Measurements from ENCODE around the gene TRAM2. TPM values are rescaled to one million over a fixed set of nuclear protein-coding genes. Genes with fewer than 3 reads are reported as not detected.

TRAM2 gene
- total and polyA plus RNA-seq, 7 donors, result 2.1 to 5.7 (median 4.3) TPM

DNA sequence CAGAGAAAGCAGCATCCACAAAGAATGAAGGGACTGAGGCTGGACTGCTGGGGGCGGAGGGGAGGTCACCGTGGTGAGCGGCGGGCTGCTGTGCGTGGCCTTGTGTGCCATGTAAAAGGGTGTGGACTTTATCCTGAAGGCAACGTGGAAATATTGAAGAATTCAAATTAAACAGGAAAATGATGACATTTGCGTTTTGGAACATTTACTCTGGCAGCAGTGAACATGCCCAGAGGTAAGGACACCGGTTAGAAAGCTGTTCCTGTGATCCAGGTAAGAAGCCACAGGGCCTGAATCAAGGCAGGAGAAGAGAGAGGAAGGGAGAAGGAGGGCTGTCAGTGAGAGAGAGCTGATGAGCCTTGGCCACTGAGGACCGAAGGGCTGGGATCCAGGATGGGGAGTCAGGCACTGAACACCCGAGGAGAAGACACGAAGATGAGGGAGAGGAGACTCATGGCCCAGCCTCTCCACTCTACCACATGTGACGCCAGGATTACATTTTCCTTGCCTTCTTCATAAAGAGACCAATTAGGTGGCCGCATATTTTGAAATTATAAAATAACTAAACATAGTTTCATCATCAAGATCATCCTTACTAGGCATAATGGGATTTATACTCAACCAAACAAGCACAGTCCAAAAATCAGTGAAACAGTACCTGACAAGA, 58.4 kb downstream of the TRAM2 start:
- intact Hi-C loops (cut with DNase I), result loop anchor here (5.0 kb wide), 2 partner anchors 54 to 59 kb away; partner anchors contain the start of gene TRAM2 (in 1 of the 2)
- 83 to 91% (median 86%) methylated on average over 13 of the region's 13 CpGs for WGBS, 3 donors
- Histone ChIP-seq H3K4me3 (no peak overlapping the region), H3K4me1 (peaks cover 24% of the 10 kb centered on the region), H3K27me3 (ENCODE audit: insufficient read depth in 3 of 3, low read length in 2 of 3) (no peaks in the 10 kb centered on the region), H3K36me3 (ENCODE audit: insufficient read depth in 1 of 2, low read depth in 1 of 2) (peaks cover 0 to 9% of the 10 kb centered on the region in 2 donors), H3K9me3 (no peaks in the 10 kb centered on the region), H3K27ac (peak overlapping the region; percentile 86)
- TF ChIP-seq CTCF (IDR thresholded peaks at IDR 0.05), result no peak
- DNase-seq, result no peak
- no peak for ATAC-seq

DNA sequence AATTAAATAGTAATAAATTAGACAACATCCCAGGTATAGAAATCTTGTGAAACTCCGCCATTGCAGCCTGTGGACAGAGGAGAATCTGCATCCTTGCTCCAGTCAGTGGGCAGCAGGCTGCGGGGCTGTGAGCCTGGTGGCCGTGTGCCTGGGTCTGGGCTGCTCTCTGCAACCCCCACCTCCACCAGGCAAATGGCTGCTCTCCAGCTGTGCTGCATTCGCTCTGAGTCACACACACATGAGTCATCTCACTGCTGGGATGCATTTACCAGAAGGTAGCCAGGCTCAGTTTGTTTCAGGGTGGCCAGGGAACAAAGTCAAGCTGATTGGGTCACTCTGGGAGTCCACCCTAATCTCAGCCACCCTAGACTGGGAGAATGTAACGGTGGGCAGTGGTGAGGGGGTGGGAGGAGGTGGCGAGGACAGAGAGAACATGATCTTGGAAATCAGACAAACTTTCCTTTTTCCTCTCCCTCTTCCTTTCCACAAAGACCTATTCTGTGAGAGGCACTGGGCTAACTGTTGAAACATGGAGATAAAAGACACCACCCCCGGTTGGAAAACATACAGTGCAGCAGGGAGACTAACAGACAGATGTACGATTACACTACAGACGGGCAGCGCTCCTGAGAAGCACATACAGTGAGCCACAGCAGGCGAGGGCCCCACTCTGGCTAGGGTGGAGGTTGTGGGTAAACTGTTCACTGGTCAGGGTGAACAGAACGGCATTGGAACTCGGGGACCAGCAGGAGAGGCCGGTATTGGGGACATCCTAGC, 59.2 kb downstream of the TRAM2 start:
- intact Hi-C loops (cut with DNase I), result loop anchor here (5.0 kb wide), 2 partner anchors 55 to 60 kb away; partner anchors contain the start of gene TRAM2 (in 1 of the 2)
- 28 to 42% (median 39%) methylated on average over 14 of the region's 14 CpGs for WGBS, 3 donors
- H3K27ac ChIP-seq, result peak overlapping the region; percentile 86
- peaks cover 0 to 9% of the 10 kb centered on the region in 2 donors for H3K36me3 ChIP-seq (ENCODE audit: insufficient read depth in 1 of 2, low read depth in 1 of 2)
- DNase-seq (peak; percentile 86 to 90), ATAC-seq (peak; percentile 96 to 98 (median 97))
- no peaks in the 10 kb centered on the region for H3K9me3 ChIP-seq
- H3K4me1 ChIP-seq, result peaks cover 27% of the 10 kb centered on the region
- TF ChIP-seq CTCF (IDR thresholded peaks at IDR 0.05), result no peak
- H3K4me3 ChIP-seq, result no peak overlapping the region
- H3K27me3 ChIP-seq (ENCODE audit: insufficient read depth in 3 of 3, low read length in 2 of 3), result no peaks in the 10 kb centered on the region

DNA sequence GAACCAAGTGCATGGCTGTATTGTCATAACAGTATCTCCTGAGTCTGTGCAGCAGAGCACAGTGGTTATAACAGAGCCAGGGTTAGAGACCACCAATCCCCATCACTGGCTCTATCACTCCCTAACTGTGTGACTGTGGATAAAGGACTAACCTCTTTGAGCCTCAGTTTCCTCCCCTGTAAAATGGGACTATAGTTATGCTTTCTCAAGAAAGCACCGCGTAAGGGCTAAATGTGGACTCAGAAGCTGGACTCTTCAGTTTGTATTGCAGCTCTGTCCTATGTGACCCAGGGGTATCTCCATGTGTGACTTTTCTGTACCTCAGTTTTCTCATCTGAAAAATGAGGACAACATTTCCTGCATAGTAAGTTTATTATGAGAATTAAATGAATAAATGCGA, 59.9 kb downstream of the TRAM2 start:
- peaks cover 29% of the 10 kb centered on the region for H3K4me1 ChIP-seq
- TF ChIP-seq CTCF (IDR thresholded peaks at IDR 0.05), result no peak

GRCh38 chr6:52516269-52516668, 60.6 kb downstream of the TRAM2 start:
- no peaks in the 10 kb centered on the region for H3K27me3 ChIP-seq (ENCODE audit: insufficient read depth in 3 of 3, low read length in 2 of 3)
- H3K27ac ChIP-seq, result no peak overlapping the region
- no peak for ATAC-seq
- intact Hi-C loops (cut with DNase I), result loop anchor here (5.0 kb wide), 2 partner anchors 56 to 61 kb away; partner anchors contain the start of gene TRAM2 (in 1 of the 2)
- peaks cover 29% of the 10 kb centered on the region for H3K4me1 ChIP-seq
- H3K9me3 ChIP-seq, result no peaks in the 10 kb centered on the region
- no peak for TF ChIP-seq CTCF (IDR thresholded peaks at IDR 0.05)
- H3K4me3 ChIP-seq, result no peak overlapping the region
- peaks cover 0 to 9% of the 10 kb centered on the region in 2 donors for H3K36me3 ChIP-seq (ENCODE audit: insufficient read depth in 1 of 2, low read depth in 1 of 2)
- no peak for DNase-seq
- WGBS, 3 donors, result 96 to 97% (median 96%) methylated on average over 1 of the region's 1 CpG

More for the DNA sequence above, 59.9 kb downstream of the TRAM2 start:
- Histone ChIP-seq H3K4me3 (no peak overlapping the region), H3K36me3 (ENCODE audit: insufficient read depth in 1 of 2, low read depth in 1 of 2) (peaks cover 0 to 9% of the 10 kb centered on the region in 2 donors), H3K27me3 (ENCODE audit: insufficient read depth in 3 of 3, low read length in 2 of 3) (no peaks in the 10 kb centered on the region), H3K27ac (no peak overlapping the region), H3K9me3 (no peaks in the 10 kb centered on the region)
- ATAC-seq, result no peak
- intact Hi-C loops (cut with DNase I), result loop anchor here (5.0 kb wide), 2 partner anchors 55 to 60 kb away; partner anchors contain the start of gene TRAM2 (in 1 of the 2)
- WGBS, 3 donors, result 94 to 98% (median 96%) methylated on average over 3 of the region's 3 CpGs
- DNase-seq, result no peak
